Body of pancreas (tissue), 4 donors: Measurements from ENCODE around the gene UTS2B.

Experiments used
- CTCF ChIP-seq, 7 experiments: fragments of 450-650 bp in 4 of 7; fragments of 200-600 bp in 3 of 7; sonication (generic) in 3 of 7; IDR thresholded peaks; one replicate each; pipeline ENCODE4 v1.5.1; 2016 to 2019; ENCODE audit warnings: antibody characterized with exemption in 7 of 7
- POLR2A ChIP-seq, 3 donors: fragments of 450-650 bp; IDR thresholded peaks; one replicate each; pipeline ENCODE4 v1.6.1; 2016; ENCODE audit warnings: antibody characterized with exemption in 3 of 3, mild to moderate bottlenecking in 2 of 3

DNA sequence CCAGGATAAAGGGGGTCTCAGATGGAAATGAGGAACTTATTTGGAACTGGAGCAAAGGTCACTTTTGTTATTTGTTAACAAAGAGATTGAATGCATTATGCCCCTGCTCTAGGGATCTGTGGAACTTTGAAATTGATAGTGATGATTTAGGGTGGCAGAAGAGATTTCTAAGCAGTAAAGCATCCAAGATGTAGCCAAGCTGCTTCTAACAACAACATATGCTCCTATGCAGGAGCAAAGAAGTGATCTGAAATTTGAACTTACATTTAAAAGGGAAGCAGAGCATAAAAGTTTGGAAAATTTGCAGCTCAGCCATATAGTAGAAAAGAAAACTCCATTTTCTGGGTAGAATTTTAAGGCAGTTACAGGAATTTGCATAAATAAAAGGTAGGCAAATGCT lies 31.5 kb downstream of the UTS2B start:
- TF ChIP-seq CTCF (IDR thresholded peaks at IDR 0.05), result no peak
- TF ChIP-seq POLR2A (IDR thresholded peaks at IDR 0.05), result no peak
